Endothelial cell of umbilical vein (primary cell): ENCODE results near the gene CACNA1C. TPM values are rescaled to one million over a fixed set of nuclear protein-coding genes. Genes with fewer than 3 reads are reported as not detected.

Source experiments
- BruUV-seq: library from RNA; stranded (reverse); fragments of 400-500 nt; replicated peaks from 2 replicates; lab custom pipeline; 2021; lab: Mats Ljungman, UMichigan
- CTCF ChIA-PET: fragments of 300-600, 350-600 bp; sonication (Branson Sonifier 250); formaldehyde crosslinking; loops from one replicate; lab custom pipeline; 2021; ENCODE audit warnings: antibody characterized with exemption, inconsistent platforms; lab: Charles Lee
- POLR2A ChIA-PET: fragments of 300-600, 350-600 bp; sonication (Branson Sonifier 250); formaldehyde crosslinking; loops from one replicate; lab custom pipeline; 2021; ENCODE audit warnings: antibody characterized with exemption, inconsistent platforms; lab: Charles Lee
- DNase-seq: peaks from one replicate; pipeline ENCODE4 v3.0.0-alpha.2; 2011; ENCODE audit warnings: low read depth, low spot score
- FAIRE-seq: peaks from 2 replicates; lab custom pipeline; 2011; peaks lifted over from hg19 to GRCh38; lab: Jason Lieb, UNC
- H2AFZ ChIP-seq: 2 replicates; pipeline ENCODE4 v1.6.0; 2012; ENCODE audit warnings: low read depth, low read length, control low read depth, inconsistent platforms
- H3K27ac ChIP-seq: 2 replicates; pipeline ENCODE4 v1.5.1; 2011; ENCODE audit warnings: low read depth, mild to moderate bottlenecking, control low read depth, low read length, moderate library complexity; ENCODE audit not compliant: insufficient read depth
- H3K27me3 ChIP-seq, 2 experiments: 2 replicates each; pipeline versions ENCODE4 v1.6.0 to v1.6.1; 2011; ENCODE audit warnings: low read length in 2 of 2, mixed read lengths in 1 of 2; ENCODE audit not compliant: control insufficient read depth in 2 of 2, insufficient read depth in 2 of 2
- H3K36me3 ChIP-seq, 2 experiments: 2 replicates in 1 of 2; 3 replicates in 1 of 2; pipeline ENCODE4 v1.5.1; 2011; ENCODE audit warnings: low read length in 2 of 2, mild to moderate bottlenecking in 1 of 2, moderate library complexity in 1 of 2; ENCODE audit not compliant: control insufficient read depth in 2 of 2, insufficient read depth in 2 of 2; ENCODE audit errors: extremely low read depth in 1 of 2
- H3K4me1 ChIP-seq: 3 replicates; pipeline ENCODE4 v1.5.1; 2011; ENCODE audit warnings: mild to moderate bottlenecking, low read length; ENCODE audit not compliant: control insufficient read depth, insufficient read depth; ENCODE audit errors: extremely low read depth
- H3K4me2 ChIP-seq: 2 replicates; pipeline ENCODE4 v1.6.1; 2011; ENCODE audit warnings: low read length, control low read depth, mixed read lengths; ENCODE audit not compliant: insufficient read depth
- H3K4me3 ChIP-seq, 3 experiments: fragments of 200-600 bp in 1 of 3; sonication (generic), shearing (Covaris generic) in 1 of 3; replicated peaks in 1 of 3; 2 replicates each; pipeline ENCODE4 v1.5.1; 2011 to 2016; ENCODE audit warnings: control low read depth in 3 of 3, low read length in 3 of 3, mild to moderate bottlenecking in 2 of 3, inconsistent platforms in 1 of 3, low read depth in 1 of 3, moderate library complexity in 1 of 3; ENCODE audit not compliant: insufficient read depth in 1 of 3
- H3K79me2 ChIP-seq: 2 replicates; pipeline ENCODE4 v1.6.0; 2012; ENCODE audit warnings: low read length, inconsistent platforms; ENCODE audit not compliant: control insufficient read depth, insufficient read depth
- H3K9ac ChIP-seq: replicated peaks from 2 replicates; pipeline ENCODE3; 2011; ENCODE audit warnings: low read length, control low read depth; ENCODE audit not compliant: insufficient read depth; ENCODE audit errors: extremely low read depth
- H3K9me1 ChIP-seq: replicated peaks from 3 replicates; pipeline ENCODE4 v1.6.0; 2011; ENCODE audit warnings: mild to moderate bottlenecking, low read length; ENCODE audit not compliant: control insufficient read depth, insufficient read depth; ENCODE audit errors: extremely low read depth
- H3K9me3 ChIP-seq: replicated peaks from 2 replicates; pipeline ENCODE4 v1.5.1; 2012; ENCODE audit warnings: low read length, inconsistent platforms; ENCODE audit not compliant: control insufficient read depth, insufficient read depth
- H4K20me1 ChIP-seq: replicated peaks from 2 replicates; pipeline ENCODE3; 2011; ENCODE audit warnings: mild to moderate bottlenecking, low read length; ENCODE audit not compliant: control insufficient read depth, insufficient read depth; ENCODE audit errors: extremely low read depth
- EZH2 ChIP-seq: IDR thresholded peaks from 2 replicates; pipeline ENCODE4 v1.6.1; 2012; ENCODE audit warnings: borderline replicate concordance, low read depth, mild to moderate bottlenecking, moderate library complexity, low read length, inconsistent platforms; ENCODE audit not compliant: severe bottlenecking
- FOS ChIP-seq: IDR thresholded peaks from 2 replicates; pipeline ENCODE4 v1.6.1; 2011; ENCODE audit warnings: mild to moderate bottlenecking, low read length, moderate library complexity, borderline replicate concordance; ENCODE audit not compliant: insufficient read depth
- GATA2 ChIP-seq: IDR thresholded peaks from 2 replicates; pipeline ENCODE4 v1.7.0; 2011; ENCODE audit warnings: low read depth, mild to moderate bottlenecking, moderate library complexity, mixed read lengths, low read length; ENCODE audit not compliant: insufficient read length, insufficient read depth
- JUN ChIP-seq: IDR thresholded peaks from 2 replicates; pipeline ENCODE4 v1.6.1; 2011; ENCODE audit warnings: borderline replicate concordance, low read depth; ENCODE audit not compliant: insufficient read length, insufficient read depth
- POLR2A ChIP-seq: IDR thresholded peaks from 2 replicates; pipeline ENCODE4 v1.6.1; 2012; ENCODE audit warnings: low read depth, mild to moderate bottlenecking, control low read depth, low read length
- dilution Hi-C: fragments of 300-500 bp; cut with MboI; formaldehyde crosslinking; loops from one replicate; pipeline ENCODE4 v1.15.0; 2019; ENCODE audit warnings: low sequenced_read_pairs; ENCODE audit not compliant: extremely low pct_ligation_motif_present
- intact Hi-C: fragments of 100-400 bp; cut with micrococcal nuclease; formaldehyde crosslinking; loops from one replicate; pipeline ENCODE4 v1.10.0; 2022
- polyA plus RNA-seq, 4 experiments: library from polyadenylated mRNA; depleted of rRNA in 3 of 4; stranded (reverse) in 3 of 4; unstranded in 1 of 4; fragments of >200 nt; gene quantifications; 2 replicates each; pipeline versions ENCODE4 v1.2.1 to v1.2.3, GENCODE V29; 2011 to 2012; ENCODE audit warnings: missing spikeins in 1 of 4
- total RNA-seq: library from RNA; stranded (reverse); gene quantifications from 2 replicates; pipeline ENCODE4 v1.2.3, GENCODE V29; 2021
- TF ChIP-seq, protein P1 (sequence below), 2 donors: IDR thresholded peaks; 1 replicate in 1 of 2; 2 replicates in 1 of 2; pipeline ENCODE4 v1.5.1; 2011; ENCODE audit warnings: low read length in 2 of 2, mild to moderate bottlenecking in 2 of 2, moderate library complexity in 2 of 2, control low read depth in 1 of 2, inconsistent platforms in 1 of 2, low read depth in 1 of 2; ENCODE audit not compliant: insufficient read depth in 1 of 2; ENCODE audit errors: extremely low read depth in 1 of 2
- TF ChIP-seq, protein P2 (sequence below): IDR thresholded peaks from 2 replicates; pipeline ENCODE4 v1.6.1; 2011; ENCODE audit not compliant: insufficient read depth, insufficient read length

Gene CACNA1C
- total and polyA plus RNA-seq, 2 donors (not counting 3 experiments of a cell fraction or from before 2014, with no cell fraction given), result not detected

DNA sequence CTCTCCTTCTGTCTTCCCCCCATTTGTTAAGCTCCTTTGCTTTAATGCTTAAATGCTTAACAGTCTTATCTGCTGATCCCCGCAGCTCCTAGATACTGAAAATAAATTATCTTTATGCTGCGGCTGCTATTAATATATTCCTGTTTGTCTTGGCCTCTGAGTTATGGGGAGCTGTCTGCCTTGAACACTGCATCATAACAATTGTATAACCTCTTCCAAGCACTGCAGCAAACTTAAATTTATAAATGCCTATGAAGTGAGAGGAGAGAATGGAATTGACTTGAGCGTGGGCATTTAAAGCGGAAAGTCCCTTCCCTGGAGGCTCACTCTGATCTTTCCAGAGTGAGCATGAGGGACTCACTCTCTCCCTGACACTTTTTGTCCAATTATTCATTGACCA is 25.4 kb upstream of the CACNA1C start:
- no peaks in the 10 kb centered on the region for H3K9me1 ChIP-seq
- no peaks in the 10 kb centered on the region for H3K79me2 ChIP-seq
- H2AFZ ChIP-seq, result no peak overlapping the region
- TF ChIP-seq, protein P1, sequence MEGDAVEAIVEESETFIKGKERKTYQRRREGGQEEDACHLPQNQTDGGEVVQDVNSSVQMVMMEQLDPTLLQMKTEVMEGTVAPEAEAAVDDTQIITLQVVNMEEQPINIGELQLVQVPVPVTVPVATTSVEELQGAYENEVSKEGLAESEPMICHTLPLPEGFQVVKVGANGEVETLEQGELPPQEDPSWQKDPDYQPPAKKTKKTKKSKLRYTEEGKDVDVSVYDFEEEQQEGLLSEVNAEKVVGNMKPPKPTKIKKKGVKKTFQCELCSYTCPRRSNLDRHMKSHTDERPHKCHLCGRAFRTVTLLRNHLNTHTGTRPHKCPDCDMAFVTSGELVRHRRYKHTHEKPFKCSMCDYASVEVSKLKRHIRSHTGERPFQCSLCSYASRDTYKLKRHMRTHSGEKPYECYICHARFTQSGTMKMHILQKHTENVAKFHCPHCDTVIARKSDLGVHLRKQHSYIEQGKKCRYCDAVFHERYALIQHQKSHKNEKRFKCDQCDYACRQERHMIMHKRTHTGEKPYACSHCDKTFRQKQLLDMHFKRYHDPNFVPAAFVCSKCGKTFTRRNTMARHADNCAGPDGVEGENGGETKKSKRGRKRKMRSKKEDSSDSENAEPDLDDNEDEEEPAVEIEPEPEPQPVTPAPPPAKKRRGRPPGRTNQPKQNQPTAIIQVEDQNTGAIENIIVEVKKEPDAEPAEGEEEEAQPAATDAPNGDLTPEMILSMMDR (IDR thresholded peaks at IDR 0.05; ENCODE audit: extremely low read depth in 1 of 2, insufficient read depth in 1 of 2, low read depth in 1 of 2, low read length in 2 of 2), result no peak
- TF ChIP-seq JUN (no peak), FOS (no peak), GATA2 (no peak), POLR2A (no peak), EZH2 (no peak)
- TF ChIP-seq, protein P2, sequence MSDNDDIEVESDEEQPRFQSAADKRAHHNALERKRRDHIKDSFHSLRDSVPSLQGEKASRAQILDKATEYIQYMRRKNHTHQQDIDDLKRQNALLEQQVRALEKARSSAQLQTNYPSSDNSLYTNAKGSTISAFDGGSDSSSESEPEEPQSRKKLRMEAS, result no peak
- H3K27ac ChIP-seq, result no peak overlapping the region
- H3K4me2 ChIP-seq, result no peak overlapping the region
- peaks cover 33 to 41% of the 10 kb centered on the region in 2 experiments for H3K27me3 ChIP-seq
- no peak for FAIRE-seq
- H3K9ac ChIP-seq, result no peak overlapping the region
- no peaks in the 10 kb centered on the region for H3K4me1 ChIP-seq
- no TSS peak for BruUV-seq
- DNase-seq, result no peak
- no peaks in the 10 kb centered on the region for H3K36me3 ChIP-seq
- intact Hi-C loops (no loop called here), dilution Hi-C loops (loop anchor here (10.0 kb wide), 1 partner anchor 63 kb away; no protein-coding TSS in a partner anchor)
- POLR2A ChIA-PET, result no interaction called here
- no peaks in the 10 kb centered on the region for H4K20me1 ChIP-seq
- no peak overlapping the region for H3K4me3 ChIP-seq
- CTCF ChIA-PET, result no interaction called here
- H3K9me3 ChIP-seq, result no peaks in the 10 kb centered on the region
